K562 (cell line): ENCODE data around the gene SMIM41. TPM values are rescaled to one million over a fixed set of nuclear protein-coding genes. Genes with fewer than 3 reads are reported as not detected.

Source experiments
- CBX1 ChIP-seq: sonication (generic); IDR thresholded peaks from 2 replicates; pipeline ENCODE4 v1.6.1; 2016; ENCODE audit warnings: antibody characterized with exemption, low read depth, mild to moderate bottlenecking
- CHD4 ChIP-seq: fragments of 200-600 bp; sonication (generic); IDR thresholded peaks from 3 replicates; pipeline ENCODE4 v1.6.1; 2012; ENCODE audit warnings: low read depth, mild to moderate bottlenecking, mixed read lengths, low read length, inconsistent platforms; ENCODE audit not compliant: insufficient read depth, insufficient replicate concordance, poor library complexity, severe bottlenecking
- COPS2 ChIP-seq: fragments of 450-650 bp; conservative IDR thresholded peaks from 2 replicates; pipeline ENCODE4 v1.6.1; 2016; ENCODE audit warnings: mild to moderate bottlenecking, moderate library complexity
- CREM ChIP-seq: IDR thresholded peaks from 2 replicates; pipeline ENCODE4 v1.6.1; 2014; ENCODE audit warnings: antibody characterized with exemption, low read depth
- EZH2 ChIP-seq: IDR thresholded peaks from 2 replicates; pipeline ENCODE4 v1.6.1; 2012; ENCODE audit warnings: low read depth, mild to moderate bottlenecking, inconsistent platforms, low read length, borderline replicate concordance
- GATA2 ChIP-seq: sonication (generic); formaldehyde crosslinking; IDR thresholded peaks from 2 replicates; pipeline ENCODE4 v1.4.0; 2020; ENCODE audit warnings: mild to moderate bottlenecking, missing genetic modification reagents
- HNRNPUL1 ChIP-seq: fragments of 200-400 bp; formaldehyde crosslinking; IDR thresholded peaks from 2 replicates; pipeline ENCODE4 v1.6.1; 2017; ENCODE audit warnings: low read length
- OTX1 ChIP-seq: fragments of 450-650 bp; formaldehyde crosslinking; IDR thresholded peaks from 2 replicates; pipeline ENCODE4 v1.4.0; 2022; ENCODE audit warnings: mild to moderate bottlenecking
- RAD21 ChIP-seq, 2 experiments: fragments of 250-450 bp in 1 of 2; fragments of 450-650 bp in 1 of 2; sonication (Bioruptor Pico) in 1 of 2; formaldehyde crosslinking in 1 of 2; IDR thresholded peaks in 1 of 2; conservative IDR thresholded peaks in 1 of 2; 2 replicates each; pipeline versions ENCODE4 v1.4.0 to v1.8.0; 2020 to 2022; ENCODE audit warnings: mild to moderate bottlenecking in 2 of 2, moderate library complexity in 1 of 2
- SETDB1 ChIP-seq: IDR thresholded peaks from one replicate; pipeline ENCODE4 v1.6.1; 2012; ENCODE audit warnings: low read length, control low read depth, inconsistent platforms
- ZFX ChIP-seq: sonication (generic); formaldehyde crosslinking; IDR thresholded peaks from 2 replicates; pipeline ENCODE4 v1.8.0; 2022; ENCODE audit warnings: mild to moderate bottlenecking, missing genetic modification reagents, moderate library complexity
- ZKSCAN3 ChIP-seq: fragments of 250-450 bp; sonication (Bioruptor Pico); IDR thresholded peaks from 2 replicates; pipeline ENCODE4 v1.4.0; 2020
- ZNF184 ChIP-seq: sonication (generic); formaldehyde crosslinking; IDR thresholded peaks from 2 replicates; pipeline ENCODE4 v1.5.0; 2020; ENCODE audit warnings: missing genetic modification reagents
- ZNF197 ChIP-seq: fragments of 200-800 bp; sonication (Bioruptor generic); IDR thresholded peaks from 2 replicates; pipeline ENCODE4 v1.6.1; 2016; ENCODE audit warnings: low read depth, missing genetic modification characterization, missing compliant biosample characterization
- ZNF282 ChIP-seq: sonication (generic); formaldehyde crosslinking; IDR thresholded peaks from 2 replicates; pipeline ENCODE4 v1.8.1; 2023; ENCODE audit warnings: missing genetic modification reagents
- ZNF384 ChIP-seq: IDR thresholded peaks from 2 replicates; pipeline ENCODE4 v1.6.1; 2012; ENCODE audit warnings: low read depth, low read length, improper control_type of control experiment
- polyA plus RNA-seq, 8 experiments: library from polyadenylated mRNA; depleted of rRNA in 4 of 8; stranded (reverse) in 5 of 8; unstranded in 3 of 8; fragments of >200 nt; fragmentation: Nextera tagmentation in 2 of 8; fragmentation: Illumina TruSeq in 1 of 8; extraction: Ambion mirVana in 2 of 8; extraction: Trizol in 1 of 8; gene quantifications; 2 replicates each; pipeline versions ENCODE4 v1.2.1 to v1.2.3, GENCODE V29; 2011 to 2014; ENCODE audit warnings: inconsistent platforms in 1 of 8, missing spikeins in 1 of 8
- total RNA-seq, 7 experiments: library from RNA; depleted of rRNA in 6 of 7; stranded (reverse); fragments of >200 nt in 6 of 7; fragmentation: Illumina TruSeq in 2 of 7; extraction: Trizol in 2 of 7; gene quantifications; 2 replicates each; pipeline versions ENCODE4 v1.2.1 to v1.2.3, GENCODE V29; 2011 to 2021; ENCODE audit warnings: low replicate concordance in 1 of 7
- TF ChIP-seq, protein P1 (sequence below): conservative IDR thresholded peaks from 2 replicates; pipeline ENCODE4 v1.6.1; 2011; ENCODE audit warnings: low read depth, mild to moderate bottlenecking, low read length; ENCODE audit not compliant: control insufficient read depth
- TF ChIP-seq, protein P2 (sequence below): fragments of 250-450 bp; sonication (Bioruptor Pico); IDR thresholded peaks from 2 replicates; pipeline ENCODE4 v1.8.0; 2022; ENCODE audit warnings: inconsistent platforms, mild to moderate bottlenecking, moderate library complexity, borderline replicate concordance
- TF ChIP-seq, protein P3 (sequence below): sonication (generic); formaldehyde crosslinking; IDR thresholded peaks from 2 replicates; pipeline ENCODE4 v1.8.0; 2022; ENCODE audit warnings: mild to moderate bottlenecking, low read depth, missing genetic modification reagents
- TF ChIP-seq, protein P4 (sequence below), 3 experiments: IDR thresholded peaks in 2 of 3; conservative IDR thresholded peaks in 1 of 3; 2 replicates each; pipeline ENCODE4 v1.5.1; 2011 to 2012; ENCODE audit warnings: low read length in 3 of 3, mild to moderate bottlenecking in 3 of 3, control low read depth in 2 of 3, improper control_type of control experiment in 1 of 3, inconsistent platforms in 1 of 3, low read depth in 1 of 3, mixed read lengths in 1 of 3, moderate library complexity in 1 of 3; ENCODE audit not compliant: insufficient read depth in 2 of 3
- TF ChIP-seq, protein P5 (sequence below): fragments of 250-450 bp; sonication (Bioruptor Pico); IDR thresholded peaks from 2 replicates; pipeline ENCODE4 v1.4.0; 2020

Gene SMIM41
- total and polyA plus RNA-seq, 9 of the 15 experiments (the other 6 are each of a cell fraction or from before 2014, with no cell fraction given): not detected

DNA sequence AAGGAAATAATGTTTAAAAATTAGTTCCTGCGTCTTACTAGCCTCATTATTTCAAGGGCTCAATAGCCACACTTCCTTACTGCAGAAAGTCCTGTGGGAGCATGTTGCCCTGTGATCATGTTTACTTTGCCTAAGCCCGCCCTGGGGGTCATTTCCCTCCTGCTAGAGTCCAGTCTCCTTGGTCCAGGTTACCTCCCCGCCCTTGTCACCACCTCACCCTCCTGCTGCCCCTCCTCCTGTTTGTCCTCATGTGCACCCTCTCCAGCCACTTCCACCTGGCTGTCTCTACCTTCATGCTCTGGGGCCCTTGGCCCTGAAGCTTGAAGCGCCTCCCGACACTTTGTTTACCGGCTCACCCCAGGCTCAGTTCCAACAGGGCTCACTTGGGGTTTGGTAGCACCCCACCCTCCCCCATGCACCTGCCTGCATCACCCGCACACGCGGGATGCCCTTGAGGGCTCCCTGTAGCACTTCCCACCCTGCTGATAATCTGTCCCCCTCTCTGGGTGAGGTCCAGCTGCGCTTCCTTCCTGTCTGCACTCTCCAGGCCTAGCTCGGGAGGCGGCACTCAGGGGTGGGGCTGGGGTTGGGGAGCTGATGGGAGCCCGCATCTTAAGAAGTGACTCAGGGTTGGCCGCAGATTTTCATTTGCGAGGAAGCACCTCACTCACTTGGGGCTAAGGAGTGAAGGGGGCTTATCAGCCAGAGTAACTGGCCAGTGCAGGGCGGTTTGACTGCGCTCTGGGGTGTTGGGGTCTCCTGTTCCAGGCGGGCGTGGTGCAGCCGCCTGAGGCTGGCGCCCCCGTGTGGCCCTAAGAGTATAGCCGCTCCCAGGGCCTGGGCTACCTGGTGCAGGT is 40.1 kb downstream of the SMIM41 start (continued):
- TF ChIP-seq, protein P1, sequence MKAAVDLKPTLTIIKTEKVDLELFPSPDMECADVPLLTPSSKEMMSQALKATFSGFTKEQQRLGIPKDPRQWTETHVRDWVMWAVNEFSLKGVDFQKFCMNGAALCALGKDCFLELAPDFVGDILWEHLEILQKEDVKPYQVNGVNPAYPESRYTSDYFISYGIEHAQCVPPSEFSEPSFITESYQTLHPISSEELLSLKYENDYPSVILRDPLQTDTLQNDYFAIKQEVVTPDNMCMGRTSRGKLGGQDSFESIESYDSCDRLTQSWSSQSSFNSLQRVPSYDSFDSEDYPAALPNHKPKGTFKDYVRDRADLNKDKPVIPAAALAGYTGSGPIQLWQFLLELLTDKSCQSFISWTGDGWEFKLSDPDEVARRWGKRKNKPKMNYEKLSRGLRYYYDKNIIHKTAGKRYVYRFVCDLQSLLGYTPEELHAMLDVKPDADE: no peak
- TF ChIP-seq ZNF282: no peak
- TF ChIP-seq, protein P2, sequence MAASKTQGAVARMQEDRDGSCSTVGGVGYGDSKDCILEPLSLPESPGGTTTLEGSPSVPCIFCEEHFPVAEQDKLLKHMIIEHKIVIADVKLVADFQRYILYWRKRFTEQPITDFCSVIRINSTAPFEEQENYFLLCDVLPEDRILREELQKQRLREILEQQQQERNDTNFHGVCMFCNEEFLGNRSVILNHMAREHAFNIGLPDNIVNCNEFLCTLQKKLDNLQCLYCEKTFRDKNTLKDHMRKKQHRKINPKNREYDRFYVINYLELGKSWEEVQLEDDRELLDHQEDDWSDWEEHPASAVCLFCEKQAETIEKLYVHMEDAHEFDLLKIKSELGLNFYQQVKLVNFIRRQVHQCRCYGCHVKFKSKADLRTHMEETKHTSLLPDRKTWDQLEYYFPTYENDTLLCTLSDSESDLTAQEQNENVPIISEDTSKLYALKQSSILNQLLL: no peak
- no peak for TF ChIP-seq HNRNPUL1
- no peak for TF ChIP-seq ZFX (CRISPR knock-in tag)
- TF ChIP-seq ZNF384: peak; percentile 62
- no peak for TF ChIP-seq CBX1
- TF ChIP-seq, protein P3, sequence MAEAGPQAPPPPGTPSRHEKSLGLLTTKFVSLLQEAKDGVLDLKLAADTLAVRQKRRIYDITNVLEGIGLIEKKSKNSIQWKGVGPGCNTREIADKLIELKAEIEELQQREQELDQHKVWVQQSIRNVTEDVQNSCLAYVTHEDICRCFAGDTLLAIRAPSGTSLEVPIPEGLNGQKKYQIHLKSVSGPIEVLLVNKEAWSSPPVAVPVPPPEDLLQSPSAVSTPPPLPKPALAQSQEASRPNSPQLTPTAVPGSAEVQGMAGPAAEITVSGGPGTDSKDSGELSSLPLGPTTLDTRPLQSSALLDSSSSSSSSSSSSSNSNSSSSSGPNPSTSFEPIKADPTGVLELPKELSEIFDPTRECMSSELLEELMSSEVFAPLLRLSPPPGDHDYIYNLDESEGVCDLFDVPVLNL (CRISPR knock-in tag): no peak
- TF ChIP-seq OTX1 (CRISPR knock-in tag): no peak
- TF ChIP-seq, protein P4, sequence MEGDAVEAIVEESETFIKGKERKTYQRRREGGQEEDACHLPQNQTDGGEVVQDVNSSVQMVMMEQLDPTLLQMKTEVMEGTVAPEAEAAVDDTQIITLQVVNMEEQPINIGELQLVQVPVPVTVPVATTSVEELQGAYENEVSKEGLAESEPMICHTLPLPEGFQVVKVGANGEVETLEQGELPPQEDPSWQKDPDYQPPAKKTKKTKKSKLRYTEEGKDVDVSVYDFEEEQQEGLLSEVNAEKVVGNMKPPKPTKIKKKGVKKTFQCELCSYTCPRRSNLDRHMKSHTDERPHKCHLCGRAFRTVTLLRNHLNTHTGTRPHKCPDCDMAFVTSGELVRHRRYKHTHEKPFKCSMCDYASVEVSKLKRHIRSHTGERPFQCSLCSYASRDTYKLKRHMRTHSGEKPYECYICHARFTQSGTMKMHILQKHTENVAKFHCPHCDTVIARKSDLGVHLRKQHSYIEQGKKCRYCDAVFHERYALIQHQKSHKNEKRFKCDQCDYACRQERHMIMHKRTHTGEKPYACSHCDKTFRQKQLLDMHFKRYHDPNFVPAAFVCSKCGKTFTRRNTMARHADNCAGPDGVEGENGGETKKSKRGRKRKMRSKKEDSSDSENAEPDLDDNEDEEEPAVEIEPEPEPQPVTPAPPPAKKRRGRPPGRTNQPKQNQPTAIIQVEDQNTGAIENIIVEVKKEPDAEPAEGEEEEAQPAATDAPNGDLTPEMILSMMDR (IDR thresholded peaks at IDR 0.05 in 2 of 3, conservative IDR thresholded peaks at IDR 0.05 in 1 of 3; ENCODE audit: insufficient read depth in 2 of 3, low read depth in 1 of 3, low read length in 3 of 3): peak; percentile 61 to 75 (median 72)
- TF ChIP-seq ZKSCAN3 (CRISPR knock-in tag): no peak
- TF ChIP-seq ZNF184 (CRISPR knock-in tag): no peak
- peak in 1 of 2 experiments; percentile 36; a peak in 2 of 4 replicates for TF ChIP-seq RAD21 (CRISPR knock-in tag; conservative IDR thresholded peaks at IDR 0.05 in 1 of 2, IDR thresholded peaks at IDR 0.05 in 1 of 2)
- TF ChIP-seq CHD4: no peak
- TF ChIP-seq COPS2: no peak
- TF ChIP-seq EZH2: no peak
- TF ChIP-seq SETDB1: no peak
- TF ChIP-seq ZNF197 (CRISPR knock-in tag): no peak
- no peak for TF ChIP-seq CREM
- TF ChIP-seq, protein P5, sequence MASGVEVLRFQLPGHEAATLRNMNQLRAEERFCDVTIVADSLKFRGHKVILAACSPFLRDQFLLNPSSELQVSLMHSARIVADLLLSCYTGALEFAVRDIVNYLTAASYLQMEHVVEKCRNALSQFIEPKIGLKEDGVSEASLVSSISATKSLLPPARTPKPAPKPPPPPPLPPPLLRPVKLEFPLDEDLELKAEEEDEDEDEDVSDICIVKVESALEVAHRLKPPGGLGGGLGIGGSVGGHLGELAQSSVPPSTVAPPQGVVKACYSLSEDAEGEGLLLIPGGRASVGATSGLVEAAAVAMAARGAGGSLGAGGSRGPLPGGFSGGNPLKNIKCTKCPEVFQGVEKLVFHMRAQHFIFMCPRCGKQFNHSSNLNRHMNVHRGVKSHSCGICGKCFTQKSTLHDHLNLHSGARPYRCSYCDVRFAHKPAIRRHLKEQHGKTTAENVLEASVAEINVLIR (CRISPR knock-in tag): no peak
- TF ChIP-seq GATA2 (CRISPR knock-in tag): no peak
